Measurements from ENCODE around the gene ITCH.

Gene ITCH

GRCh38 chr20:34445177-34446065 lies 82.3 kb downstream of the ITCH start:
- no peak overlapping the region for H3K4me3 ChIP-seq (ENCODE audit: control insufficient read depth in 1 of 7, extremely low read depth in 1 of 7, insufficient read depth in 4 of 7, low read depth in 2 of 7, low read length in 6 of 7)
- peak overlapping the region in 1 of 2 experiments; percentile 49 for H3K27ac ChIP-seq (ENCODE audit: insufficient read depth in 1 of 2, low read depth in 1 of 2, low read length in 2 of 2, poor library complexity in 1 of 2, severe bottlenecking in 2 of 2)
- peaks cover 0 to 10% (median 5%) of the 10 kb centered on the region in 4 experiments for H3K4me1 ChIP-seq (ENCODE audit: control extremely low read depth in 1 of 4, control insufficient read depth in 4 of 4, insufficient read depth in 4 of 4, low read length in 3 of 4)
- no CpG with 5 or more reads among the region's 7 CpGs for WGBS (ENCODE audit: insufficient coverage)
- ChIA-PET CTCF (interaction anchor here (0.9 kb wide), 1 partner anchor 16 kb away, joined by 3 read pairs; no protein-coding TSS in a partner anchor), POLR2A (interaction anchor here (0.5 kb wide), 1 partner anchor 72 kb away, joined by 4 read pairs; no protein-coding TSS in a partner anchor)
- peaks cover 14 to 73% (median 44%) of the 10 kb centered on the region in 4 experiments for H3K36me3 ChIP-seq (ENCODE audit: control insufficient read depth in 4 of 4, insufficient read depth in 4 of 4, low read length in 3 of 4)
- DNase-seq = peak in 1 of 3 donors; percentile 12
- no peaks in the 10 kb centered on the region for H3K27me3 ChIP-seq (replicated peaks in 2 of 5; ENCODE audit: control insufficient read depth in 4 of 5, insufficient read depth in 5 of 5, low read length in 4 of 5)
- H3K9me3 ChIP-seq (ENCODE audit: control extremely low read depth in 1 of 5, control insufficient read depth in 4 of 5, insufficient read depth in 2 of 5, low read depth in 1 of 5, low read length in 4 of 5) = no peaks in the 10 kb centered on the region

- no peak overlapping the region for H3K27ac ChIP-seq (ENCODE audit: insufficient read depth in 1 of 2, low read depth in 1 of 2, low read length in 2 of 2, poor library complexity in 1 of 2, severe bottlenecking in 2 of 2)
- no peak overlapping the region for H3K4me3 ChIP-seq (ENCODE audit: control insufficient read depth in 1 of 7, extremely low read depth in 1 of 7, insufficient read depth in 4 of 7, low read depth in 2 of 7, low read length in 6 of 7)
- peaks cover 18 to 76% (median 50%) of the 10 kb centered on the region in 4 experiments for H3K36me3 ChIP-seq (ENCODE audit: control insufficient read depth in 4 of 4, insufficient read depth in 4 of 4, low read length in 3 of 4)
- no peaks in the 10 kb centered on the region for H3K9me3 ChIP-seq (ENCODE audit: control extremely low read depth in 1 of 5, control insufficient read depth in 4 of 5, insufficient read depth in 2 of 5, low read depth in 1 of 5, low read length in 4 of 5)
- no peaks in the 10 kb centered on the region for H3K27me3 ChIP-seq (replicated peaks in 2 of 5; ENCODE audit: control insufficient read depth in 4 of 5, insufficient read depth in 5 of 5, low read length in 4 of 5)
- 91% methylated on average over 1 of the region's 1 CpG for WGBS (ENCODE audit: insufficient coverage)
- no peak for DNase-seq
- CTCF ChIA-PET = no interaction called here
- peaks cover 0 to 10% (median 5%) of the 10 kb centered on the region in 4 experiments for H3K4me1 ChIP-seq (ENCODE audit: control extremely low read depth in 1 of 4, control insufficient read depth in 4 of 4, insufficient read depth in 4 of 4, low read length in 3 of 4)
- POLR2A ChIA-PET = no interaction called here
These were observed 85.4 kb downstream of the ITCH start for GRCh38 chr20:34448517-34448916.

- DNase-seq = no peak
- Histone ChIP-seq H3K4me1 (ENCODE audit: control extremely low read depth in 1 of 4, control insufficient read depth in 4 of 4, insufficient read depth in 4 of 4, low read length in 3 of 4) (peaks cover 0 to 8% (median 5%) of the 10 kb centered on the region in 4 experiments), H3K9me3 (ENCODE audit: control extremely low read depth in 1 of 5, control insufficient read depth in 4 of 5, insufficient read depth in 2 of 5, low read depth in 1 of 5, low read length in 4 of 5) (no peaks in the 10 kb centered on the region), H3K27me3 (replicated peaks in 2 of 5; ENCODE audit: control insufficient read depth in 4 of 5, insufficient read depth in 5 of 5, low read length in 4 of 5) (no peaks in the 10 kb centered on the region), H3K27ac (ENCODE audit: insufficient read depth in 1 of 2, low read depth in 1 of 2, low read length in 2 of 2, poor library complexity in 1 of 2, severe bottlenecking in 2 of 2) (no peak overlapping the region), H3K36me3 (ENCODE audit: control insufficient read depth in 4 of 4, insufficient read depth in 4 of 4, low read length in 3 of 4) (peaks cover 18 to 68% (median 42%) of the 10 kb centered on the region in 4 experiments), H3K4me3 (ENCODE audit: control insufficient read depth in 1 of 7, extremely low read depth in 1 of 7, insufficient read depth in 4 of 7, low read depth in 2 of 7, low read length in 6 of 7) (no peak overlapping the region)
- WGBS (ENCODE audit: insufficient coverage) = no CpG with 5 or more reads among the region's 4 CpGs
- POLR2A ChIA-PET = interaction anchor here (0.6 kb wide), 2 partner anchors 113 to 364 kb away, joined by 4 read pairs; no protein-coding TSS in a partner anchor
- CTCF ChIA-PET = interaction anchor here (1.9 kb wide), 1 partner anchor 135 kb away, joined by 5 read pairs; no protein-coding TSS in a partner anchor
These were observed 86.9 kb downstream of the ITCH start for GRCh38 chr20:34449674-34450592.

- peaks cover 17 to 51% (median 30%) of the 10 kb centered on the region in 4 experiments for H3K36me3 ChIP-seq (ENCODE audit: control insufficient read depth in 4 of 4, insufficient read depth in 4 of 4, low read length in 3 of 4)
- H3K27me3 ChIP-seq (replicated peaks in 2 of 5; ENCODE audit: control insufficient read depth in 4 of 5, insufficient read depth in 5 of 5, low read length in 4 of 5) = no peaks in the 10 kb centered on the region
- H3K4me3 ChIP-seq (ENCODE audit: control insufficient read depth in 1 of 7, extremely low read depth in 1 of 7, insufficient read depth in 4 of 7, low read depth in 2 of 7, low read length in 6 of 7) = no peak overlapping the region
- no peaks in the 10 kb centered on the region for H3K4me1 ChIP-seq (ENCODE audit: control extremely low read depth in 1 of 4, control insufficient read depth in 4 of 4, insufficient read depth in 4 of 4, low read length in 3 of 4)
- no peak overlapping the region for H3K27ac ChIP-seq (ENCODE audit: insufficient read depth in 1 of 2, low read depth in 1 of 2, low read length in 2 of 2, poor library complexity in 1 of 2, severe bottlenecking in 2 of 2)
- no peak for DNase-seq
- ChIA-PET CTCF (no interaction called here), POLR2A (interaction anchor here (0.6 to 0.9 kb wide), 2 partner anchors 30 to 1043 kb away, joined by 3 read pairs; no protein-coding TSS in a partner anchor)
- WGBS (ENCODE audit: insufficient coverage) = 100% methylated on average over 1 of the region's 2 CpGs
- no peaks in the 10 kb centered on the region for H3K9me3 ChIP-seq (ENCODE audit: control extremely low read depth in 1 of 5, control insufficient read depth in 4 of 5, insufficient read depth in 2 of 5, low read depth in 1 of 5, low read length in 4 of 5)
These were observed 89.4 kb downstream of the ITCH start for GRCh38 chr20:34452281-34452982.

GRCh38 chr20:34458631-34459030 lies 95.6 kb downstream of the ITCH start:
- H3K36me3 ChIP-seq (ENCODE audit: control insufficient read depth in 4 of 4, insufficient read depth in 4 of 4, low read length in 3 of 4) = peaks cover 16 to 47% (median 32%) of the 10 kb centered on the region in 4 experiments
- no peaks in the 10 kb centered on the region for H3K9me3 ChIP-seq (ENCODE audit: control extremely low read depth in 1 of 5, control insufficient read depth in 4 of 5, insufficient read depth in 2 of 5, low read depth in 1 of 5, low read length in 4 of 5)
- no peak overlapping the region for H3K27ac ChIP-seq (ENCODE audit: insufficient read depth in 1 of 2, low read depth in 1 of 2, low read length in 2 of 2, poor library complexity in 1 of 2, severe bottlenecking in 2 of 2)
- ChIA-PET CTCF (interaction anchor here (0.6 to 1.2 kb wide), 3 partner anchors 10 to 545 kb away, joined by 3 to 4 read pairs (median 3); no protein-coding TSS in a partner anchor), POLR2A (no interaction called here)
- H3K4me3 ChIP-seq (ENCODE audit: control insufficient read depth in 1 of 7, extremely low read depth in 1 of 7, insufficient read depth in 4 of 7, low read depth in 2 of 7, low read length in 6 of 7) = no peak overlapping the region
- H3K4me1 ChIP-seq (ENCODE audit: control extremely low read depth in 1 of 4, control insufficient read depth in 4 of 4, insufficient read depth in 4 of 4, low read length in 3 of 4) = peaks cover 0 to 5% (median 5%) of the 10 kb centered on the region in 4 experiments
- H3K27me3 ChIP-seq (replicated peaks in 2 of 5; ENCODE audit: control insufficient read depth in 4 of 5, insufficient read depth in 5 of 5, low read length in 4 of 5) = no peaks in the 10 kb centered on the region
- no peak for DNase-seq
- WGBS (ENCODE audit: insufficient coverage) = 90% methylated on average over 3 of the region's 3 CpGs

GRCh38 chr20:34459209-34459897 lies 96.3 kb downstream of the ITCH start:
- ChIA-PET CTCF (interaction anchor here (0.6 kb wide), 1 partner anchor 546 kb away, joined by 3 read pairs; no protein-coding TSS in a partner anchor), POLR2A (interaction anchor here (0.6 kb wide), 1 partner anchor 91 kb away, joined by 3 read pairs; no protein-coding TSS in a partner anchor)
- DNase-seq = no peak
- H3K4me3 ChIP-seq (ENCODE audit: control insufficient read depth in 1 of 7, extremely low read depth in 1 of 7, insufficient read depth in 4 of 7, low read depth in 2 of 7, low read length in 6 of 7) = no peak overlapping the region
- no peaks in the 10 kb centered on the region for H3K27me3 ChIP-seq (replicated peaks in 2 of 5; ENCODE audit: control insufficient read depth in 4 of 5, insufficient read depth in 5 of 5, low read length in 4 of 5)
- H3K27ac ChIP-seq (ENCODE audit: insufficient read depth in 1 of 2, low read depth in 1 of 2, low read length in 2 of 2, poor library complexity in 1 of 2, severe bottlenecking in 2 of 2) = no peak overlapping the region
- peaks cover 0 to 5% (median 5%) of the 10 kb centered on the region in 4 experiments for H3K4me1 ChIP-seq (ENCODE audit: control extremely low read depth in 1 of 4, control insufficient read depth in 4 of 4, insufficient read depth in 4 of 4, low read length in 3 of 4)
- H3K36me3 ChIP-seq (ENCODE audit: control insufficient read depth in 4 of 4, insufficient read depth in 4 of 4, low read length in 3 of 4) = peaks cover 16 to 47% (median 32%) of the 10 kb centered on the region in 4 experiments
- H3K9me3 ChIP-seq (ENCODE audit: control extremely low read depth in 1 of 5, control insufficient read depth in 4 of 5, insufficient read depth in 2 of 5, low read depth in 1 of 5, low read length in 4 of 5) = no peaks in the 10 kb centered on the region
- 100% methylated on average over 2 of the region's 5 CpGs for WGBS (ENCODE audit: insufficient coverage)

All from common myeloid progenitor, CD34-positive (primary cell).